Epithelial cell of proximal tubule (primary cell): Measurements from ENCODE around the gene TDRD15. TPM values are rescaled to one million over a fixed set of nuclear protein-coding genes. Genes with fewer than 3 reads are reported as not detected.

ENCODE experiments used
- DNase-seq: peaks from one replicate; pipeline ENCODE4 v3.0.0-alpha.2; 2011; ENCODE audit warnings: low read depth
- H3K4me3 ChIP-seq: 2 replicates; pipeline ENCODE4 v1.5.1; 2011; ENCODE audit warnings: low read depth, mild to moderate bottlenecking, low read length
- CTCF ChIP-seq: conservative IDR thresholded peaks from 2 replicates; pipeline ENCODE4 v1.5.1; 2012; ENCODE audit warnings: low read depth, mild to moderate bottlenecking, low read length
- total RNA-seq: library from RNA; depleted of rRNA; stranded (reverse); fragments of >200 nt; gene quantifications from 2 replicates; pipeline ENCODE4 v1.2.3, GENCODE V29; 2015

Gene TDRD15
- total RNA-seq, 1 donor from 2014 or later: not detected

- no peak overlapping the region for H3K4me3 ChIP-seq
- TF ChIP-seq CTCF: peak; percentile 14
- DNase-seq: no peak
These were observed 20.4 kb upstream of the TDRD15 start for GRCh38 chr2:21103274-21103891.

- no peak overlapping the region for H3K4me3 ChIP-seq
- DNase-seq: no peak
- TF ChIP-seq CTCF: no peak
These were observed 19.6 kb upstream of the TDRD15 start for GRCh38 chr2:21104030-21104660.

- no peak for TF ChIP-seq CTCF
- no peak overlapping the region for H3K4me3 ChIP-seq
- no peak for DNase-seq
These were observed 12.8 kb upstream of the TDRD15 start for GRCh38 chr2:21111012-21111411.

GRCh38 chr2:21117688-21118087, 6.1 kb upstream of the TDRD15 start:
- H3K4me3 ChIP-seq: no peak overlapping the region
- no peak for DNase-seq
- TF ChIP-seq CTCF: no peak

GRCh38 chr2:21118302-21118920, 5.4 kb upstream of the TDRD15 start:
- peak; percentile 70 for TF ChIP-seq CTCF
- no peak for DNase-seq
- H3K4me3 ChIP-seq: no peak overlapping the region

GRCh38 chr2:21131861-21132260, 8.1 kb downstream of the TDRD15 start:
- no peak for DNase-seq
- no peak for TF ChIP-seq CTCF
- no peak overlapping the region for H3K4me3 ChIP-seq

GRCh38 chr2:21135585-21135984, 11.8 kb downstream of the TDRD15 start:
- H3K4me3 ChIP-seq: no peak overlapping the region
- no peak for DNase-seq
- no peak for TF ChIP-seq CTCF
